A549 (cell line): ENCODE data around the gene SLC35F4. TPM values are rescaled to one million over a fixed set of nuclear protein-coding genes. Genes with fewer than 3 reads are reported as not detected.

Source experiments
- ATAC-seq, 2 experiments: fragments of 200-7000 bp in 1 of 2; fragments of >200 bp in 1 of 2; cut with Nextera tagmentation in 1 of 2; cut with Tn5 transposase in 1 of 2; 3 replicates each; pipeline versions ENCODE4 v1.8.0 to v1.9.1; 2018 to 2020; ENCODE audit warnings: mild to moderate bottlenecking in 1 of 2, moderate library complexity in 1 of 2
- CTCF ChIA-PET: fragments of 300-600 bp; sonication (Branson Sonifier 250); formaldehyde crosslinking; extraction: SDS; loops from one replicate; lab custom pipeline; 2021; ENCODE audit warnings: antibody characterized with exemption, inconsistent platforms; lab: Yijun Ruan, JAX
- POLR2A ChIA-PET: fragments of 350-600 bp; formaldehyde crosslinking; extraction: SDS; loops from one replicate; lab custom pipeline; 2021; ENCODE audit warnings: antibody characterized with exemption, inconsistent platforms; lab: Yijun Ruan, JAX
- DNase-seq, 2 experiments: peaks; one replicate each; pipeline versions ENCODE4 v3.0.0 to v3.0.0-alpha.2; 2011 to 2016; ENCODE audit warnings: low read depth in 1 of 2, low spot score in 1 of 2
- FAIRE-seq: peaks from 2 replicates; lab custom pipeline; 2011; peaks lifted over from hg19 to GRCh38; lab: Jason Lieb, UNC
- H3K27ac ChIP-seq, 2 experiments: fragments of >200 bp; sonication (Bioruptor Twin); formaldehyde crosslinking; 3 replicates each; pipeline ENCODE4 v1.5.1; 2016 to 2017
- H3K4me1 ChIP-seq: fragments of >200 bp; sonication (Bioruptor Twin); formaldehyde crosslinking; 3 replicates; pipeline ENCODE4 v1.6.1; 2016
- H3K4me2 ChIP-seq: fragments of >200 bp; sonication (Bioruptor Twin); formaldehyde crosslinking; 3 replicates; pipeline ENCODE4 v1.6.1; 2016
- H3K4me3 ChIP-seq: fragments of >200 bp; sonication (Bioruptor Twin); formaldehyde crosslinking; 3 replicates; pipeline ENCODE4 v1.5.1; 2016
- H3K9me3 ChIP-seq: fragments of >200 bp; sonication (Bioruptor Twin); formaldehyde crosslinking; 3 replicates; pipeline ENCODE4 v1.6.1; 2016
- CBX2 ChIP-seq: fragments of 200-600 bp; sonication (generic); IDR thresholded peaks from 2 replicates; pipeline ENCODE4 v1.6.1; 2016; ENCODE audit warnings: low read depth, mild to moderate bottlenecking, borderline replicate concordance
- FOSL2 ChIP-seq, 2 experiments: fragments of 450-650 bp in 1 of 2; fragments of >200 bp in 1 of 2; sonication (Bioruptor Twin) in 1 of 2; formaldehyde crosslinking; IDR thresholded peaks; 2 replicates each; pipeline versions ENCODE4 v1.5.0 to v1.6.1; 2016 to 2020; ENCODE audit warnings: mild to moderate bottlenecking in 1 of 2, moderate library complexity in 1 of 2
- GATA3 ChIP-seq: IDR thresholded peaks from 2 replicates; pipeline ENCODE4 v1.6.1; 2012; ENCODE audit warnings: borderline replicate concordance
- JUN ChIP-seq, 2 experiments: fragments of >200 bp; sonication (Bioruptor Twin); formaldehyde crosslinking; IDR thresholded peaks; 2 replicates in 1 of 2; 3 replicates in 1 of 2; pipeline ENCODE4 v1.6.1; 2016 to 2017
- JUNB ChIP-seq: fragments of >200 bp; sonication (Bioruptor Twin); formaldehyde crosslinking; IDR thresholded peaks from 2 replicates; pipeline ENCODE4 v1.6.1; 2016
- KDM1A ChIP-seq: fragments of 200-600 bp; sonication (generic); IDR thresholded peaks from 2 replicates; pipeline ENCODE4 v1.6.1; 2016; ENCODE audit warnings: low read depth, mild to moderate bottlenecking
- KDM5A ChIP-seq: fragments of 200-600 bp; sonication (generic); IDR thresholded peaks from 2 replicates; pipeline ENCODE4 v1.6.1; 2016; ENCODE audit warnings: antibody characterized with exemption, mild to moderate bottlenecking
- MAZ ChIP-seq: fragments of 150-350 bp; IDR thresholded peaks from 2 replicates; pipeline ENCODE4 v1.6.1; 2014; ENCODE audit warnings: antibody characterized with exemption, low read depth, low read length, borderline replicate concordance
- NPAS2 ChIP-seq: fragments of 250-450 bp; sonication (Bioruptor Pico); IDR thresholded peaks from 2 replicates; pipeline ENCODE4 v1.8.0; 2022; ENCODE audit warnings: mild to moderate bottlenecking, moderate library complexity, borderline replicate concordance
- POLR2A ChIP-seq: IDR thresholded peaks from 2 replicates; pipeline ENCODE4 v1.6.1; 2012; ENCODE audit warnings: mild to moderate bottlenecking, low read length
- POLR2AphosphoS2 ChIP-seq: conservative IDR thresholded peaks from 2 replicates; pipeline ENCODE4 v1.6.1; 2012; ENCODE audit warnings: low read length, improper control_type of control experiment, inconsistent platforms
- TFCP2L1 ChIP-seq: fragments of 250-450 bp; sonication (Bioruptor Pico); IDR thresholded peaks from 2 replicates; pipeline ENCODE4 v1.5.0; 2021; ENCODE audit warnings: mild to moderate bottlenecking
- TP53 ChIP-seq: fragments of 250-450 bp; sonication (Bioruptor Pico); IDR thresholded peaks from 2 replicates; pipeline ENCODE4 v1.5.0; 2021; ENCODE audit warnings: mild to moderate bottlenecking, moderate library complexity
- ZFP36 ChIP-seq: fragments of 450-650 bp; IDR thresholded peaks from 2 replicates; pipeline ENCODE4 v1.6.1; 2014; ENCODE audit warnings: borderline replicate concordance; ENCODE audit not compliant: partially characterized antibody
- ZNF302 ChIP-seq: fragments of 250-450 bp; sonication (Bioruptor Pico); IDR thresholded peaks from 2 replicates; pipeline ENCODE4 v1.9.0; 2021; ENCODE audit warnings: inconsistent platforms, mild to moderate bottlenecking, moderate library complexity
- WGBS: methylation state at CpG from one replicate; pipeline ENCODE4 v1.1.6; 2017; ENCODE audit errors: missing lambda C conversion rate; 5-methylcytosine and 5-hydroxymethylcytosine counted together
- polyA plus RNA-seq, 4 experiments: library from polyadenylated mRNA; depleted of rRNA in 3 of 4; stranded (reverse); fragments of >200 nt; fragmentation: RNase III in 1 of 4; extraction: RNeasy Plus Mini Kit Qiagen cat#74134 plus additional on column Dnase treatment in 1 of 4; gene quantifications; 2 replicates in 3 of 4; 3 replicates in 1 of 4; pipeline ENCODE4 v1.2.3, GENCODE V29; 2011 to 2017
- TF ChIP-seq, protein P1 (sequence below): fragments of 150-350 bp; IDR thresholded peaks from 2 replicates; pipeline ENCODE4 v1.6.1; 2014; ENCODE audit warnings: low read depth, mild to moderate bottlenecking, low read length
- TF ChIP-seq, protein P2 (sequence below): fragments of 200-600 bp; sonication (generic); IDR thresholded peaks from 2 replicates; pipeline ENCODE4 v1.6.1; 2016; ENCODE audit warnings: antibody characterized with exemption, mild to moderate bottlenecking, moderate library complexity
- TF ChIP-seq, protein P3 (sequence below): fragments of >200 bp; sonication (Bioruptor Twin); formaldehyde crosslinking; IDR thresholded peaks from 2 replicates; pipeline ENCODE4 v1.6.1; 2016
- TF ChIP-seq, protein P4 (sequence below): IDR thresholded peaks from 2 replicates; pipeline ENCODE4 v1.6.1; 2012

SLC35F4 gene
- polyA plus RNA-seq, 2 of the 4 experiments (the other 2 are of a cell fraction), result not detected

DNA sequence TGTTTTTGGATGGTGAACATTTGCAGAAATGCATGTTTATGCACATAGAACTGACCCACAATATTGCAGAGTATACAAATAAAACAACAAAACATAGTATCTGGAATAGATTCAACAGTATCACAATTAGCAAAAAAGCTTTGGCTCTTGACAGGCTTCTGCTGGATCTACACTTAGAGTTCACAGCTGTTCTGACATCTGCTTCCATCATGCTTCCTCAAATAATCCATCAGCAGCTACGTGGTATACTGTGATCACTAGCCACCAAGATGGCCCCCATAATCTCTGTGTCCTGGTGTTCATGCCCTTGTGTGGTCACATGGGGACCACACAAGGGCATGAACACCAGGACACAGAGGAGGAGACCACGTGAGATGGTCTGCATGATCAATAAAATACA is 205.7 kb downstream of the SLC35F4 start:
- 0% methylated on average over 2 of the region's 2 CpGs for WGBS
- Histone ChIP-seq H3K27ac (no peak overlapping the region), H3K4me1 (no peaks in the 10 kb centered on the region), H3K4me3 (no peak overlapping the region), H3K9me3 (no peaks in the 10 kb centered on the region), H3K4me2 (no peak overlapping the region)
- TF ChIP-seq KDM5A (no peak), ZNF302 (CRISPR knock-in tag) (no peak)
- no peak for ATAC-seq
- CTCF ChIA-PET, result interaction anchor here (1.2 to 3.0 kb wide), 3 partner anchors 11 to 211 kb away, joined by 3 to 9 read pairs (median 5); no protein-coding TSS in a partner anchor
- DNase-seq, result no peak
- no peak for FAIRE-seq
- POLR2A ChIA-PET, result no interaction called here

DNA sequence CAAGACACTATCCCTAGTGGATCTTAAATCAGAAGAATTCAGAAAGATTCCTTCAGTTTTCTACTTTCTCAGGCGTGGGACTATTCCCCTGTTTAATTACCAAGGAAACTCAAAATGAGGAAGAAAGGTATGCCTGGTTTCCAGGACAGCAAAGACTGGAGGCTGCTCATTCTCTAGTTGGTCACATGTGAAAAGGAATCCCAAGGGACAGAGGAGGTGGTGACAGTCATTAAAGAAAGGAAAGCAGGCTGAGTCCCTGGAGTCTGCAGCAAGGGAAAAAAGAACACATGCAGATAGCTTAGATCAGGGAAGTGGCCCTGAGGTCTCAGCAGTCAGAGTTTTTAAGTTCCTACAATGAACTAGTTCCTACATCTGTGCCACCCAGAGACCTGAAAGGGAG is 206.8 kb downstream of the SLC35F4 start:
- POLR2A ChIA-PET, result no interaction called here
- H3K27ac ChIP-seq, result no peak overlapping the region
- no peak for DNase-seq
- H3K9me3 ChIP-seq, result no peaks in the 10 kb centered on the region
- no peak overlapping the region for H3K4me2 ChIP-seq
- no peaks in the 10 kb centered on the region for H3K4me1 ChIP-seq
- no peak overlapping the region for H3K4me3 ChIP-seq
- no peak for FAIRE-seq
- TF ChIP-seq, protein P1, sequence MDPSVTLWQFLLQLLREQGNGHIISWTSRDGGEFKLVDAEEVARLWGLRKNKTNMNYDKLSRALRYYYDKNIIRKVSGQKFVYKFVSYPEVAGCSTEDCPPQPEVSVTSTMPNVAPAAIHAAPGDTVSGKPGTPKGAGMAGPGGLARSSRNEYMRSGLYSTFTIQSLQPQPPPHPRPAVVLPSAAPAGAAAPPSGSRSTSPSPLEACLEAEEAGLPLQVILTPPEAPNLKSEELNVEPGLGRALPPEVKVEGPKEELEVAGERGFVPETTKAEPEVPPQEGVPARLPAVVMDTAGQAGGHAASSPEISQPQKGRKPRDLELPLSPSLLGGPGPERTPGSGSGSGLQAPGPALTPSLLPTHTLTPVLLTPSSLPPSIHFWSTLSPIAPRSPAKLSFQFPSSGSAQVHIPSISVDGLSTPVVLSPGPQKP, result no peak
- TF ChIP-seq TP53 (no peak), NPAS2 (CRISPR knock-in tag) (no peak), ZNF302 (CRISPR knock-in tag) (no peak)
- no peak for ATAC-seq
- CTCF ChIA-PET, result interaction anchor here (3.0 kb wide), 1 partner anchor 34 kb away, joined by 9 read pairs; no protein-coding TSS in a partner anchor
- WGBS, result 0% methylated on average over 1 of the region's 1 CpG

DNA sequence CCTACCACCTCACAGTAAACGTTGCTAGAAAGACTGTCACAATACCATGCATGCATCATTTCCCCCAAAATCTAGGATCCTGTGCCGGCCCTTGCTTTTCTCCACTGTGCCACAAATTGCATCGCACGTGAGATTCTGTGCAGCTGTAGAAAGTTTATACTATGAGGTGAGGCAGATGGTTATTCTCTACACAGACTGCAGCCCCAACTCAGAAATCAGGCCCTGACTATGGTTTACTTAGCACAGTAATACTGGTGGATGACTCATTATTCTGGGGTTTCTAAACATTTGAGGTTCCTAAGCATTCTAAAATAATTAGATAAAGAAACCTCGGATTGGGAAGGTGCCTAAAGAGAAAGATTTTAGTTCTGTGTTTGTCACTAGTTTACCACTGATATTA is 208.4 kb downstream of the SLC35F4 start:
- no peak overlapping the region for H3K4me3 ChIP-seq
- no peaks in the 10 kb centered on the region for H3K4me1 ChIP-seq
- FAIRE-seq (no peak), DNase-seq (no peak), ATAC-seq (no peak)
- 37% methylated on average over 5 of the region's 5 CpGs for whole genome bisulfite sequencing
- ChIA-PET POLR2A (no interaction called here), CTCF (interaction anchor here (1.2 kb wide), 1 partner anchor 9 kb away, joined by 3 read pairs; no protein-coding TSS in a partner anchor)
- no peaks in the 10 kb centered on the region for H3K9me3 ChIP-seq
- no peak overlapping the region for H3K27ac ChIP-seq
- H3K4me2 ChIP-seq, result no peak overlapping the region
- TF ChIP-seq FOSL2 (IDR thresholded peaks at IDR 0.05), result no peak
- TF ChIP-seq FOSL2 (CRISPR knock-in tag; IDR thresholded peaks at IDR 0.05), result no peak
- no peak for TF ChIP-seq JUN (IDR thresholded peaks at IDR 0.05)
- TF ChIP-seq, protein P2, sequence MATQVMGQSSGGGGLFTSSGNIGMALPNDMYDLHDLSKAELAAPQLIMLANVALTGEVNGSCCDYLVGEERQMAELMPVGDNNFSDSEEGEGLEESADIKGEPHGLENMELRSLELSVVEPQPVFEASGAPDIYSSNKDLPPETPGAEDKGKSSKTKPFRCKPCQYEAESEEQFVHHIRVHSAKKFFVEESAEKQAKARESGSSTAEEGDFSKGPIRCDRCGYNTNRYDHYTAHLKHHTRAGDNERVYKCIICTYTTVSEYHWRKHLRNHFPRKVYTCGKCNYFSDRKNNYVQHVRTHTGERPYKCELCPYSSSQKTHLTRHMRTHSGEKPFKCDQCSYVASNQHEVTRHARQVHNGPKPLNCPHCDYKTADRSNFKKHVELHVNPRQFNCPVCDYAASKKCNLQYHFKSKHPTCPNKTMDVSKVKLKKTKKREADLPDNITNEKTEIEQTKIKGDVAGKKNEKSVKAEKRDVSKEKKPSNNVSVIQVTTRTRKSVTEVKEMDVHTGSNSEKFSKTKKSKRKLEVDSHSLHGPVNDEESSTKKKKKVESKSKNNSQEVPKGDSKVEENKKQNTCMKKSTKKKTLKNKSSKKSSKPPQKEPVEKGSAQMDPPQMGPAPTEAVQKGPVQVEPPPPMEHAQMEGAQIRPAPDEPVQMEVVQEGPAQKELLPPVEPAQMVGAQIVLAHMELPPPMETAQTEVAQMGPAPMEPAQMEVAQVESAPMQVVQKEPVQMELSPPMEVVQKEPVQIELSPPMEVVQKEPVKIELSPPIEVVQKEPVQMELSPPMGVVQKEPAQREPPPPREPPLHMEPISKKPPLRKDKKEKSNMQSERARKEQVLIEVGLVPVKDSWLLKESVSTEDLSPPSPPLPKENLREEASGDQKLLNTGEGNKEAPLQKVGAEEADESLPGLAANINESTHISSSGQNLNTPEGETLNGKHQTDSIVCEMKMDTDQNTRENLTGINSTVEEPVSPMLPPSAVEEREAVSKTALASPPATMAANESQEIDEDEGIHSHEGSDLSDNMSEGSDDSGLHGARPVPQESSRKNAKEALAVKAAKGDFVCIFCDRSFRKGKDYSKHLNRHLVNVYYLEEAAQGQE, result no peak
- no peak for TF ChIP-seq ZFP36
- no peak for TF ChIP-seq GATA3
- no peak for TF ChIP-seq POLR2AphosphoS2
- no peak for TF ChIP-seq JUNB
- no peak for TF ChIP-seq KDM1A
- TF ChIP-seq MAZ, result no peak
- TF ChIP-seq, protein P1, result no peak
- no peak for TF ChIP-seq TFCP2L1 (CRISPR knock-in tag)
- TF ChIP-seq CBX2, result no peak
- TF ChIP-seq, protein P3, sequence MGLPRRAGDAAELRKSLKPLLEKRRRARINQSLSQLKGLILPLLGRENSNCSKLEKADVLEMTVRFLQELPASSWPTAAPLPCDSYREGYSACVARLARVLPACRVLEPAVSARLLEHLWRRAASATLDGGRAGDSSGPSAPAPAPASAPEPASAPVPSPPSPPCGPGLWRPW, result no peak
- no peak for TF ChIP-seq NPAS2 (CRISPR knock-in tag)
- TF ChIP-seq, protein P4, sequence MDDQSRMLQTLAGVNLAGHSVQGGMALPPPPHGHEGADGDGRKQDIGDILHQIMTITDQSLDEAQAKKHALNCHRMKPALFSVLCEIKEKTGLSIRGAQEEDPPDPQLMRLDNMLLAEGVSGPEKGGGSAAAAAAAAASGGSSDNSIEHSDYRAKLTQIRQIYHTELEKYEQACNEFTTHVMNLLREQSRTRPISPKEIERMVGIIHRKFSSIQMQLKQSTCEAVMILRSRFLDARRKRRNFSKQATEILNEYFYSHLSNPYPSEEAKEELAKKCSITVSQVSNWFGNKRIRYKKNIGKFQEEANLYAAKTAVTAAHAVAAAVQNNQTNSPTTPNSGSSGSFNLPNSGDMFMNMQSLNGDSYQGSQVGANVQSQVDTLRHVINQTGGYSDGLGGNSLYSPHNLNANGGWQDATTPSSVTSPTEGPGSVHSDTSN, result no peak
- no peak for TF ChIP-seq POLR2A
